VCaP (cell line): Measurements from ENCODE around the gene SEMA4C.

Source experiments
- H3K27ac ChIP-seq: fragments of 450-650 bp; 2 replicates; pipeline ENCODE4 v1.5.1; 2017
- TF ChIP-seq, protein P1 (sequence below): fragments of 450-650 bp; conservative IDR thresholded peaks from 2 replicates; pipeline ENCODE4 v1.5.1; 2017; ENCODE audit warnings: mild to moderate bottlenecking, moderate library complexity

SEMA4C gene

DNA sequence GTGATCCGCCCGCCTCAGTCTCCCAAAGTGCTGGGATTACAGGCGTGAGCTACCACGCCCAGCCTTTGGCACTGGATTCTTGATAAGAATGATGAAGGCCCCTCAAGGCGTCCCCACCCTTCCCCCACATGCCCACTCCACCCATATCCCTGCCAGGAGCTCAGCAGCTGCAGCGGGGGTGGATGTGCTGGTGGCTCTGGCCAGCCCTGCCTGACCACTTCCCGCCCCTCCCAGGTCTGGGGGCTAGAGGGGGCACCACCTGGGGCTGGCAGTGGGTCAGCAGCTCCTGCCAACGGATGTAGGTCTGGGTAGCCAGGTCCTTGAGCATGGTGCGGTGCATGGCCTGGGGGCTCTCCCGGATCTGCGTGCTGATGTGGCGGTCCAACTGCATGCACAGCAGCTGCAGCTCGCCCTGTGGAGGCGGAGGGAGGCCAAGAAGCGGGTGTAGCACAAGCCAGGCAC lies 7.8 kb upstream of the SEMA4C start:
- H3K27ac ChIP-seq = no peak overlapping the region

DNA sequence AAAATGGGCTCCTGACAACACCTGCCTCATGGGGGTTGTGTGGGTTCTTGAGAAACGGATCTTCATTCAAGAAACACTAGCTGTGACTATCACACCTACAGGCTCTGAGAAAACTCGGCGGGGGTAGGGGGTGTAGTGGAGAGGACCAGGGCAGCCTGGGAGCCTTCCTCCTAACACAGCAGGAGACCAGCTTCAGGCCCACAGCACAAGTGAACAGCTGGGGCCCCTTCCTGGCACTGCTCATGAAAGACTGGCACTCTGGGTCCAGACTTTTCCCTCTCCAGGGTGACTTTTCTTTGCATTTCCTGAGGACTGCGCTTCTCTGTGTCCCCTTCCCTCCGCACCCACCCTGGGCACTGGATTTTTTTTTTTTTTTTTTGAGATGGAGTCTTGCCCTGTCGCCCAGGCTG lies 7.2 kb upstream of the SEMA4C start:
- TF ChIP-seq, protein P1, sequence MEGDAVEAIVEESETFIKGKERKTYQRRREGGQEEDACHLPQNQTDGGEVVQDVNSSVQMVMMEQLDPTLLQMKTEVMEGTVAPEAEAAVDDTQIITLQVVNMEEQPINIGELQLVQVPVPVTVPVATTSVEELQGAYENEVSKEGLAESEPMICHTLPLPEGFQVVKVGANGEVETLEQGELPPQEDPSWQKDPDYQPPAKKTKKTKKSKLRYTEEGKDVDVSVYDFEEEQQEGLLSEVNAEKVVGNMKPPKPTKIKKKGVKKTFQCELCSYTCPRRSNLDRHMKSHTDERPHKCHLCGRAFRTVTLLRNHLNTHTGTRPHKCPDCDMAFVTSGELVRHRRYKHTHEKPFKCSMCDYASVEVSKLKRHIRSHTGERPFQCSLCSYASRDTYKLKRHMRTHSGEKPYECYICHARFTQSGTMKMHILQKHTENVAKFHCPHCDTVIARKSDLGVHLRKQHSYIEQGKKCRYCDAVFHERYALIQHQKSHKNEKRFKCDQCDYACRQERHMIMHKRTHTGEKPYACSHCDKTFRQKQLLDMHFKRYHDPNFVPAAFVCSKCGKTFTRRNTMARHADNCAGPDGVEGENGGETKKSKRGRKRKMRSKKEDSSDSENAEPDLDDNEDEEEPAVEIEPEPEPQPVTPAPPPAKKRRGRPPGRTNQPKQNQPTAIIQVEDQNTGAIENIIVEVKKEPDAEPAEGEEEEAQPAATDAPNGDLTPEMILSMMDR = no peak
- no peak overlapping the region for H3K27ac ChIP-seq

More for the DNA sequence above, 7.8 kb upstream of the SEMA4C start:
- TF ChIP-seq, protein P1 = no peak

DNA sequence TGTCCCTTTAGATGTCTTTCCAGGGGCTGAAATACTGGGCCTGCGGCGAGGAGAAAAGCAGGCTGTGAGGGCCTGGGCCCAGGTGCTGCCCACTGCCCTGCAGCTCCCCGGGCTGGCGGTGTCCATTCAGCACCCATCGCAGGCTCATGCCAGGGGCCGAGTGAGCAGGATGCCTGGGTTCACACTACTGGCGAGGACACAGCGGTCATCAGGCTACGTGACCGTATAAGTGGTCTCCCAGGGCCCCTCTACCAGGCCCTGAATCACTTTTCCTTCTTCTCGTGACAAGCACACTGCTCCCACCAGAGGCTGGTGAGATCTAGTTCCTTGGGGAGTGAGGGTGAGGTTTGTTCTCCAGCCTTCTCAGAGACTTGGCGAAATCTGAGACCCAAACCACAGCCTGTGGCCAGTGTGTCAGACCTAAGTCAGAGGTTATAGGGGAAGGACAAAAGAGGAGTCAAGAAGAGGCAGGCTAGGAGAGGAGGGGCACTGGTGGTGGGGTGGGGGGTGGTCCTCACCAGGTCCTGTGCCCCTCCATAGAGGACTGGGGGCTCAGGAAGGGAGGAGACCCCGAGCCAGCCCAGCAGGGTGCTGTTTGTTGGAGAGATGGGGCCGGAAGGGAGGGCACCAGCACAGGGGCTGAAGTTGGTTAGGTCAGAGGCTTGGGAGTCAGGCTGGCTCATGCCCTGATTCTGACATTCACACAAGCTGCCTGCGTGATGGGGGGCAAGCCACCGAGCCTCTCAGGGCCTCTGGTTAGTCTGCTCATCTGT lies 6.6 kb upstream of the SEMA4C start:
- TF ChIP-seq, protein P1 = no peak
- no peak overlapping the region for H3K27ac ChIP-seq

DNA sequence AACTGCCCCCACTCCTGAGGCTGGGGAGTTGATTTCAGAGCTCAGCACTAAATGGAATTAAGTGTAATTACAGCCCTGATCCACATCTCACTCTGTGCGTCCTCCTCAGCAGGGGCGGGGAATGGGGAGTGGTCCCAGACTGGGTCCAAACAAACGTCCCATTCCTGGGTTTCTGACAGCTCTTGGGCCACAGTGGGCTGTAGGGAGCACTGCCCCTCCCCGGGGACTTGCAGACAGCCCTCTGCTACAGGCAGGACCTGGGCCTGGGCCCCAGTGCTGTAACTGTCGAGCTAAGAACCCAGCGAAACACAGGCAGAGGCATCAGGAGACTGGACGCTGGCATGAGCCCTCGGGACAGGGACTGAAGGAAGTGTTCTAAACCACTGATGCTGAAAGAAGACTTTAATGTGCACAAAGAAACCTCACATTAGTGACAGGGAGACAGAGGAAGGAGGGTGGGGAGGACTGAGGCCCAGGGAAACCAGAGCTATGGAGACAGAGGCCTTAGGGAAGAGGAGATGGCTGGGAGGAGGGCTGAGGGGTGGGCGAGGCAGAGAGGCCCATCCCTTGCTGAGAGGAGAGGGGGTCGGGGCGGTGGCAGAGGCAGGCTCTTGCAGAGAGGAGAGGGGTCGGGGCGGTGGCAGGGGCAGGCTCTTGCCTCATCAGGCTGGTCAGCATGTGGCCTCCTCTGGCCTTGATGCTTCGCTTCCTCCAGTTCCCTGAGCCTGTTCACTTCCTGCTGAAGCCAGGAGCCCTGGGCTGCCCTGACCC lies 5.8 kb upstream of the SEMA4C start:
- no peak overlapping the region for H3K27ac ChIP-seq
- TF ChIP-seq, protein P1 = no peak

DNA sequence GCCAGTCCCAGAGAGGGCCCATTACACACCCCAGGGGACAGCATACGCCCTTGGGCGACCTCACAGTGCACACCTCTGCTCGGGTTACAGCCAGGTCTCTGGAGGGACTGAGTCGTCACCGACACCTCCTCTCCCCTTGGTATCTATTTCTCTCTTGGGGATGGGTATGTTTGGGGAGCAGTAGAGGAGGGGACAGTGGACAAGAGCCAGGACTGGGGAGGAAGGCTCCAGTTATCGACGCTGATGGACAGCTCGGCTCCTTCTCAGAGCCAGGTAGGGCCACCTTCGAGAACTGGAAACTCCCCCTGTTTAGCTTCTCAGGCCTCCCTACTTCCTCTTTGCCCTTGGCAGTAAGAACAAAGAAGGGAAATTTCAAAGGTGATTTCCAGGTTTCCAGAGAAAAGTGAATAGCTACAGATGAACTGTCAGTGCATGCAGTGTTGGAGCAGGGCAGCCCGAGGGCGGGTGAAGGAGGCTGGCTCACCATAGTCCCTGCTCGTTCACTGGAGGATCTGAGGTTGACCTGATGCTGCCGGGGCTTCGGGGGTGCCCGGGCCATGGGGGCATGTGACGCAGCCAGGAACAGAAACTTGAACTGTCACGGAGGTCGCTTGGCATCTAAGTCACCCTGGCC lies 4.4 kb upstream of the SEMA4C start:
- TF ChIP-seq, protein P1 = no peak
- H3K27ac ChIP-seq = no peak overlapping the region

DNA sequence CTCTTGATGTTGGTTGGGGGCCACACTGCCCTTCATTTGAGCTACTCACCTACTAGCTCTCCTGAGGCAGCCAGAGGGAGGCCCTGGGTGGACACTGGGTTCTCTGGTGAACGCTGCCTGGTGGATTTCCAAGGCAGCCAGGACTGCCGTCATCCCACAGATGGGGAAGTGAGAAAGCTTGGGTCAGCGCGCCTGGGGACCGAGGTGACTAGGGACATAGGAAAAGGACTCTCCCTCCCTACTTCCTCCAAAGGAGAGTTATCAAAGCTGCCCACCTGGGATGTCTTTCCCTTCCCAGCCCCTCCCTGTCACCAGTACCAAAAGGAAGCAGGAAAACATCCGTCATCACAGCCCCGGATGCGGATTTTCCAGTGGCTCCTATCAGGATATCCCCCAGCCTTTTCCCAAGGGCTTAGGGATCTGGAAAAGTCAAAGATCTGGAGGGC lies 3.8 kb upstream of the SEMA4C start:
- TF ChIP-seq, protein P1 = no peak
- H3K27ac ChIP-seq = no peak overlapping the region
